Erythroblast (primary cell): ENCODE measurements around the gene ABTB1.

Source experiments
- DNase-seq, 2 experiments: peaks; one replicate each; lab custom pipeline; 2025; lab: John Stamatoyannopoulos, UW
- GATA1 ChIP-seq: IDR thresholded peaks from 2 replicates; pipeline ENCODE4 v1.6.1; 2011; ENCODE audit warnings: low read depth, mild to moderate bottlenecking, control low read depth, low read length, moderate library complexity
- POLR2A ChIP-seq: IDR thresholded peaks from 2 replicates; pipeline ENCODE4 v1.6.1; 2011; ENCODE audit warnings: mild to moderate bottlenecking, low read length

Gene ABTB1

DNA sequence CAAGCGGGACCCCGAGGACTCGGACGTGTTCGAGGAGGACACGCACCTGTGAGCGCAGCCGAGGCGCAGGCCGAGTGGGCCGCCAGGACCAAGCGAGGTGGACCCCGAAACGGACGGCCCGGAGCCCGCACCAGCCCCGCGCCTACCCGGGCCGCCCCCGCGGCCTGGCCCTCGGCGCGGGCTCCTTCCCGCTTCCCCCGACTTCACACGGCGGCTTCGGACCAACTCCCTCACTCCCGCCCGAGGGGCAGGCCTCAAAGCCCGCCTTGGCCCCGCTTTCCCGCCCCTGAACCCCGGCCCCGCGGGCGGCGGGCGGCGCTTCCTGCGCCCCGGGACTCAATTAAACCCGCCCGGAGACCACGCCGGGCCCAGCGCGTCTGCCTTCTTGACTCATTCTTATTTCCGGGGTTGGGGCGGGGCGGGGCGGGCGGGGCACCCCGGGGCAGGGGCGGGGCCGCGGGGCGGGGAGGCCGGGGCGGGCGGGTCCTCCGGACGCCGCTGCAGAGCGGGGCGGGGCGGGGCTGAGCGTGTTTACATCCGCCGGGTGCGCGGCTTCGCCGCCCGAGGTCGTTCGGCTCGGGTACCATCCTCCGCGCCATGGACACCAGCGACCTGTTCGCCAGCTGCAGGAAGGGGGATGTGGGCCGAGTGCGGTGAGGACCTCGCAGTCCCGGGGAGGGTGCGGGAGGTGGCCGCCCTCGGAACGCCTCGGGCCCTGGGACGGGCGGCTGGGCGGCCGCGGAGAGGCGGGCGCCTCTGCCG is at the start of gene ABTB1:
TSS of gene ABTB1 (plus strand) at position 524 of the 762 bp plus-strand sequence. CDS start at position 598, 74 bp downstream.
- TF ChIP-seq POLR2A: peak; percentile 64
- TF ChIP-seq GATA1: no peak
- peak; percentile 85 to 91 for DNase-seq

DNA sequence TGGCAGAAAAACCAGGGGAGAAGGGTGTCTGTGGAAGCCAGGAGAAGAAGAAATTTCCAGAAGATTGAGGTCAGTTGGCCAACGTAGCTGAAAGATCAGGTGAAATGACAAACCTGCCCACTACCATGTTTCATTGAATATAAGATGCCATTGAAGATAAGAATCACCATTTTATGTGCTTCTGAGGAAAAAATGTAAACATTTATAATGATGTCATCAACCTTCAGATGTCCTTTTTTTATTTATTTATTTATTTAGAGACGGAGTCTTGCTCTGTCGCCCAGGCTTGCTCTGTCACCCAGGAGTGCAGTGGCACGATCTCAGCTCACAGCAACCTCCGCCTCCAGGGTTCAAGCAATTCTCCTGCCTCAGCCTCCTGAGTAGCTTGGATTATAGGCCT is 48.7 kb upstream of the ABTB1 start:
- TF ChIP-seq POLR2A: no peak
- no peak for TF ChIP-seq GATA1
- DNase-seq: no peak

DNA sequence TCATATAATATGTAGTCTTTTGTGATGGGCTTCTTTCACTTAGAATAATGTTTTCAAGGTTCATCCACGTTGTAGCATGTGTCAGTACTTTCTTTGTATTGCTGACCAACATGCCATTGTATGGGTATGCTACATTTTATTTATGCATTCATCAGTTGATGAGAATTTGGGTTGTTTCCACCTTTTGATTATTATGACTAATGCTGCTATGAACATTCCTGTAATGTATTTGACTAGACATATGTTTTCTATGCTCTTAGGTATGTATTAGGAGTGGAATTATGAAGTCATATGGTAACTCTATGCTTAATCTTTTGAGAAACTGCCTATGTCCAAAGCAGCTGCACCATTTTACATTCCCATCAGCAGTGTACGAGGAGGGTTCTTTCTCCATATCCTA is 46.9 kb upstream of the ABTB1 start:
- no peak for DNase-seq
- no peak for TF ChIP-seq POLR2A

DNA sequence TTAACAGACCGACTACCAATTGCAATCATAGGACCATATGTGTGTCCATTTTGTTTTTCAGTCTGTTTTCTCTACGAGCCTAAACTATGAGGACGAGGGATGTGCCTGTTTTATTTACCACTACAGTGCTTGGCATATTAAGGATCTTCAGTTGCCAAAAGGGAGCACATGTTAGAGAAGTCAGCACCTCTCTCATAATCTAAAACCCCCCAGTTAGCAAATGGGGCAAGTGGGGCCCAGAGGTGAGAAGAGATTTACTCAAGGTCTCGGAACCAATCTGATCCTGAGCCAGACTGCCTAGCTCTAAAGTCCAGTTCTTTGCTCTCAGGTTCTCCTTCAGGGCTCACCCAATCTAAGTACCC is 44.3 kb upstream of the ABTB1 start:
- TF ChIP-seq POLR2A (no peak), GATA1 (no peak)
- DNase-seq: no peak

DNA sequence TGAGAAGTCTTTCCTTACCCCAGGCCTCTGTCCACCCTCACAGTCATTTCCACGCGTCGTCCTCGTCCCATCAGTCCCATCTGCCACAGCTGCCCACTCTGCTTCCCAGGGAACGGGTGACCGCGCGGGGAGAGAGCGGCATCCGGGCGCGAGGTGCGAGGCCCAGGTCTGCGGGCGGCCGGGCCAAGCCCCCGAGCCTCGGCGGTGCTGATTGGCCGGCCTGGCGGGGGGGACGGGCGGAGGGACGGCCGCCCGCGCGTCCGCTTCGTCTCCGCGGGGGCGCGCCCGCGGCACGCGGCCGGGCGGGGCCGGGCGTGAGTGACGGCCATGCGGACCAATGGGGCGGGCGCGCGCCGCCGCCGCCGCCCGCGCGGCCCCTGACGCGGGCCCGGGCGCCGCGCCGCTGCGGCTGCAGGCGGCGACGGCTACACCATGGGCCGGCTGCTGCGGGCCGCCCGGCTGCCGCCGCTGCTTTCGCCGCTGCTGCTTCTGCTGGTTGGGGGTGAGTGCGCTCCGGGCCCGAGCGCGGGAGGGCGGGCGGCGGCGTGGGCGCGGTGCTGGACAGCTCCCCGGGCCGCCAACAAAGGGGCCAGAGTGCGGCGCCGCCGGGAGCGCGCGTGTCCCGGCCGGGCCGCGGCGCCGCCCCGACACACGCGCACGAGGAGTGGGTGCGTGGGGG is 43.8 kb upstream of the ABTB1 start, which contains the start of gene PODXL2:
TSS of gene PODXL2 (plus strand) at position 398 of the 679 bp plus-strand sequence. CDS start at position 433, 35 bp downstream.
- no peak for TF ChIP-seq GATA1
- TF ChIP-seq POLR2A: no peak
- peak; percentile 72 to 76 for DNase-seq

DNA sequence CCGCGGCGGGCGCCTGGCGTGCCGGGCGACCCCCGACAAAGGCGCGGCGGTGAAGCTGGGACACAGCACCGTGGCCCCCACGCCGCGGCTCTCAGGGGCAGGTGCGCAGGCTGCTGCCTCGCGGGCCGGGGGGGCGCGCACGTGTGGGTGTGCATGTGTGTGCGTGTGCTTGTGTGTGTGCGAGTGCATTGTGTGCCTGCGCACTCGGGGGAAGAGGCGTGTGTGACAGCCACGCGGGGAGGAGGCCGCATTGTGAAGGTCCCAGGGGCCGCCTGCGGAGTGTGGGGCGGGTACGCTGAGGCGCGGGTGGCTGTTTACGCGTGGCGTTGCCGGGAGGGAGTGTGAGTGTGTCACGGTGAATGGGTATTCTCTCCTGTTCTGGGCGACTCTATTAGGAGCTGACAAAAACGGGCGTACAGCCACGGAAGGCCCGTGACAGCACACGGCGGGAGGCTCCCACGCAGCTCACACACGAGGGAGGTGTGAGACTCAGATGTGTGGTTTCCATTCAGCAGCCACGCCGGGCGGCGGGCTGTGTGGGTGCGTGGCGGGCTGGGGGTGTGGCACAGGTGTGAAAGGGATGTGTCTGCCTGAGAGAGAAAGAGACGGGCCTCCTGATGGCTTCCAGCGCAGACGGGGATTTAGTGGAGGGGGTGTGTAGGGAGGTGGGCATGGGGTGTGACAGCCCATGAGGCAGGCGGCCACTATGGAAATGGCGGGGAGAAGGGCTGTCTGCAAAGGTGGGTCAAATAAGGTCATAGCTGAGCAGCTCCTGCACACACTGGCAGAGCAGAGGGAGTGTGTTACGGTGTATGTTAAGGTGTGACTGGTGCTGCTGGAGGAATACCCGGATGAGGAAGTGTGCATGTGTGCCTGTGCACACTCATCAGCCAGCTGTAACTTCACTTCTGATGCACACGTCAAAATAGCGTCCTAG is 43.0 kb upstream of the ABTB1 start:
- peak; percentile 37 to 40 for DNase-seq
- no peak for TF ChIP-seq GATA1
- TF ChIP-seq POLR2A: no peak

DNA sequence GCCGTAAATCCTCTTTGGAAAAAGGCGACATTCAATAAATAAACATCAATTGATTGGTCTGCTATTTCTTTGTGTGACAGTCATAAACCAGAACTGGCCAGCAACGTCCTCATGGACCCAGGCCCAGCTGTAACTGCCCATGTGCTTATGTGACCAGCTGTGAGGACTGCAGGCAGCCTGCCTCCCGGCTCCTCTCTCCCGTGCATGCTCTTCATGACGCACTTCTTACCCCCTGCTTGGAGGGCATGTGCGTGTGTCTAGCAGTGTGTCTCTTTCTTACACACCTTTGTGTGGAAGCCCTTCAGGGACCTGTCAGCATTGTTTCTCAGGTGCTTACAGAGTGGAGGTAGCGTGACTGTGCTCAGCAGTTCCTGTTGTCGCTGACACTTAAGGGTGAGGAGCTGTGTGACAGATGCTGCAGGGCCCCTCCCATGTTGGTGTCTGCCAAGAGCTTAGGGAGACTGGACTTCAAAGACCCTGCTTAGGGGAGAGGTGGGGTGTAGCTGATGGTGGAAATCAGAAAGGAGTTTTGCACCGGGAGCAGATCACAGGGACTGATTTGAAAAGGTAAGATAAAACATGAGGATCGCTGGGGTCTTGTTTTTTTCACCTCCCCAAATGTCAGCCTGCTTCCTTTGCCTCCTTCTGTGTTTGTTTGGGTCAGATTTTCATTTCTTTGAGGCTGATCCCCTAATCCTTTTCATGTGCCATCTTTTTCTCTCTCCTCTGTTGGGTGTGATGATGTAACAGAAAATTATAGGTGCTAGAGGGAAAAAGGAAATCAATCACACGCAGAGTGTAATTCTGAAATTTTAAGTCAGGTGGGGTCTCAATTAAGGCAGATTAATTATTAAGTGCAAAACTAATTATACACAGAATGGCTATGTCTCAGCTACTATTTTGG is 41.7 kb upstream of the ABTB1 start:
- no peak for DNase-seq
- TF ChIP-seq POLR2A (no peak), GATA1 (no peak)

DNA sequence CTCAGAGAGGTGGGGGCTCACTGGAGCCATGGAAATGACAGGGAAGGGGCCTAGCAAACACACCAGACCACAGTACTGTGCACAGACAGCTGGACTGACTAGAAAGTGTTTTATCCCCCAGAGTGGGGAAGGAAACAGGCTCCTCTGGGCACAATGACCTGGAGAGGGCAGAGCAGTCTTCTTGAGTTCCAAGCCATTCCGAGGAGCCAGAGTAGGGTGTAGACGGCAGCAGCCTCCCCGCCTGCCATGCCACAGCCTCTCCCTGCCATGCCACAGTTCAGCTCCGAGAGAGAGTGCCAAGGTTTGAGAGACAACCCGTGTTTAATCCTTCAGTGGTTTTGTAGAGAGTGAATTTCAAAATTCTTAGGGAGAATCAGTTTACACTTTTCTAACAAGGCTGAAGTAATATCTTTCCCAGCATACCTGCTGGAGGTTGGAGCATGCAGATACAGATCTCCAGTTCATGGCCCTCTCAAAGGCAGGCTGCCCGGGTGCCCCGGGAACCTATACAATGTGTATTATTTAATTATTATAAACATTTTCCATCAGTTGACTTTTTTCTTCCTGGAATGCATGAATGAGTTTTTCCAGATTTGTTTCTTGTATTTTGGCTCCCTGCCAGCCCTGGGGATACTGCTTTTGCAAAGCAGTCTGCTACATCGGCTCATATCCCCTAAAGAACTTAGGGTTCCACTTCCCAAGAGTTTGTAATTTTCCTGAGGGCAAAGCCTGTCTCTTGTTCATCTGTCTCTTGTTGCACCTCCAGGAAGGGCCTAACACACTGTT is 40.5 kb upstream of the ABTB1 start:
- no peak for DNase-seq

DNA sequence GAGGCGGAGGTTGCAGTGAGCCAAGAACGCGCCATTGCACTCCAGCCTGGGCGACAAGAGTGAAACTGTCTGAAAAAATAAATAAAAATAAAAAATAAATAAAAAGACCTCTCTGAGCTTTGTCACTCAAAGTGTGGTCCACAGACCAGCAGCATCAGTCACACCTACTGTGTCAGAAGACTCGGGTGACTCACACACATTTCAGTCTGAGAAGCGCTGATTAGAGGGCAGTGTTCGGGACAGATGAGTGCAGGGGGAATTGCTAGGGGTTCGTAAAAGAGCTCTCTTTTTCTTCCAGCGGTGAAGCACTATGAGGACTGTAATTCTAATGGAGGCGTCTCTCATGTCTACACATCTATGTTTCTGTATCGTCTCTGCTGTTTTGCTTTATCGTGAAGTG is 38.1 kb upstream of the ABTB1 start:
- no peak for DNase-seq
- no peak for TF ChIP-seq POLR2A
- TF ChIP-seq GATA1: no peak

More for the DNA sequence above, 40.5 kb upstream of the ABTB1 start:
- TF ChIP-seq POLR2A (no peak), GATA1 (no peak)

DNA sequence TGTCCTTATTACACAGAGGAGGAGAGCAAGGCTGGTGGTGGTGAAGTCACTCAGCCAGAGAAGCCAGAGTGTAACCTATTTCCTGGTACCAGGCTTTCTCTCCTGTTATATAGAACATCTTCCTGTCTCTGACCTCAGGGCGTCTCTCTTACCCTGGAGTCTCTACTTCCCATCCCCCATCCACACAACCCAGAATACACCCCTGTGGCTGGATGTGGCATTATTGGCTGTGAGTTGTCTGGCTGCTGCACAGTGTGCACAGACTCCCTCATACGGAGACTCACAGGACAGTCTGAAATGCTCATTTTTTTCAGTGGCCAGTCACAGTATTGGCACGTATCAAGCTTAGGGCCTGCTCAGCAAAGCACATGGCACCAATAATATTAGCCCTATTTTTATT is 35.2 kb upstream of the ABTB1 start:
- DNase-seq: no peak
- TF ChIP-seq GATA1 (no peak), POLR2A (no peak)

DNA sequence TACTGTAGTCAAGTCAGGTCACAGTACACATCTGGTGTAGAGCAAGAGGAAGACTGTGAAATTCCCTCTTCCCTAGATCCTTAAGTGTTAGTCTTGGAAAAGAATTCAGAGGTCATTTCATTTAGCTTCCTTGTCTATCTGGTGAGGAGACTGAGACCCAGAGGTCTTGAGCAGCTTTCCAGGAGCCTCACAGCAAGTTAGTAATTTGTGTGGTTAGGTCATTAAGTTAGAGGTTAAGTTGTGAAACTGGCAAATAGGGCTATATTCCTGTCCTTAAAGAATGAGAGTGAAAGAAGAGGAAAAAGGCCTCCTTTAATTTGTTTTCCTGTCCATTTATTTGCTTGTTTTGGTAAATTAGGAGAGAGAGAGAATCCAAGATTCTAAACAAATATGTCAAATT is 34.8 kb upstream of the ABTB1 start:
- DNase-seq: no peak
- TF ChIP-seq POLR2A: no peak
- no peak for TF ChIP-seq GATA1

DNA sequence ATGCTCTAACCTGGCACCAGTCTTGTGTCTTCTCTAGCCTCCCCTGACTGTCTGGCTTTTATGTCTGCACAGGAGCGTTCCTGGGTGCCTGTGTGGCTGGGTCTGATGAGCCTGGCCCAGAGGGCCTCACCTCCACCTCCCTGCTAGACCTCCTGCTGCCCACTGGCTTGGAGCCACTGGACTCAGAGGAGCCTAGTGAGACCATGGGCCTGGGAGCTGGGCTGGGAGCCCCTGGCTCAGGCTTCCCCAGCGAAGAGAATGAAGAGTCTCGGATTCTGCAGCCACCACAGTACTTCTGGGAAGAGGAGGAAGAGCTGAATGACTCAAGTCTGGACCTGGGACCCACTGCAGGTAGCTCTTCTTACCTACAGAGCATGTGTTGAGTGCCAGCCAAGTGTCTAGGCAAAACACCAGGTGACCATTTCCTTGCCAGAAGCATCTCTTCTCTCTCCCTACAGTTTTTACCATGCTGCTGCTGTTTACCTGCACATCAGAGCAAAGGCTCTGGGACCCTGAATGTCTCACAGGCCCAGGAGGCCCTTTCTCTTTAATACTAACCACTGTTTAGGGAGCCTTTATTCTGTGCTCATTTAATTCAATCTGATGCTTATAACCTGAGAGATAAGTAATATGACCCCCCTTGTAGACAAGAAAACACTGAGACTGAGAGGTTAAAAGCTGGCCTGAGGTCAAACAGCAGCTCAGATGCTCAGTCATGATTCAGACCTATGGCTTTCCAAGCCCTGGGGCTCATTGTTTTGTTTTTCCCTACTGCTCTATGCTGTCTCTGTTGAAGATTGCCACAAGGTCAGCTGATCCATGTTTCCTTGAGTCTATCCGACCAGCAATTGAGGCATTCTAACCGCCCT is 33.3 kb upstream of the ABTB1 start:
- TF ChIP-seq GATA1 (no peak), POLR2A (no peak)

More for the DNA sequence above, 33.3 kb upstream of the ABTB1 start:
- DNase-seq: no peak
